Activated CD4-positive, alpha-beta T cell treated with anti-CD3 and anti-CD28 coated beads, Interleukin-2, amount 50 U/mL, for 4 hours (primary cell): ENCODE results near the gene GFOD2.

Experiments used
- DNase-seq, 2 experiments: peaks; one replicate each; pipeline ENCODE4 v3.0.0-alpha.2; 2020

The GFOD2 gene

DNA sequence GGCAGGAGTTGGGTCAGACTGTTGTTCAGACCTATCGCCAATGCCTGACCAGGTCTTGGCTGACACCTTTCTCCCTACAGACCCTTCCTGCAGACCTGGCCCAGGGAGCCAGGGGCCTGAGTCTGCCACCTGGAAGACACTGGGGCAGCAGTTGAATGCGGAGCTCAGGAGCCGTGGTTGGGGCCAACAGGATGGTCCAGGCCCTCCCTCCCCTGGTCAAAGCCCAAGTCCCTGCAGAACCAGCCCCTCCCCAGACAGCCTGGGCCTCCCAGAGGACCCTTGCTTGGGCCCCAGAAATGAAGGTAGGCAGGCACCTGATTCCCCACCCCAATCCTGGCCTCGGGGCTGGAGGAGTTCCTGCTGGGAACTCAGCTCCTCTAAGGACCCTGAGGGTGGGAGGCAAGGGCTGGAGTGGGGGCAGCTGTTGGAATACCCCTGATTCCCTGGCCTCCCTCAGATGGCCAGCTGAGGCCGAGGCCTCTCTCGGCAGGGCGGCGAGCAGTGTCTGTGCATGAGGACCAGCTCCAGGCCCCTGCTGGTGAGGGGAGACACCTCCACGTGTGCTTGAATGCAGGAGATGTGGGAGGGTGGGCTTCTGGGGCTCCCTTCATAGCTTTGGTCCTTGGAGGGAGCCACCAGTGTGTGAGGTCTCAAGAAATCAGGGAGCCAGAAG lies 62.6 kb downstream of the GFOD2 start:
- DNase-seq, result no peak

DNA sequence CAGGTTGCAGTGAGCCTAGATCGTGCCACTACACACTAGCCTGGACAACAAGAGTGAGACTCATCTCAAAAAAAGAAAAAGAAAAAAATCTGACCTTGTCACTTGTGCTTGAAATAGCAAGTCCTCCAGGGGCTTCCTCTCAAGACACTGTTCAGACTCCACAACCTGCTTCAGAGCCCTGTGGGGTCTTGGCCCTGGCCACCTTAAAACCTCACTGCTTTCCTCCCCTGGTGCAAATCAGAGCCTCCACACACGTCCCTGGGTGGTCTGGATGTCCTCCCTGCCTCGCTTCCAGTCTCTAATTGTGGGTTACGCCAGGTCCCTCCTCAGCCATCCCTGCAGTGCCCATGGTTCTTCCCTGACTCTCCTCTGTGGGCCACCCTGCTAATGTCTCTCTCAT lies 63.8 kb downstream of the GFOD2 start:
- no peak for DNase-seq

DNA sequence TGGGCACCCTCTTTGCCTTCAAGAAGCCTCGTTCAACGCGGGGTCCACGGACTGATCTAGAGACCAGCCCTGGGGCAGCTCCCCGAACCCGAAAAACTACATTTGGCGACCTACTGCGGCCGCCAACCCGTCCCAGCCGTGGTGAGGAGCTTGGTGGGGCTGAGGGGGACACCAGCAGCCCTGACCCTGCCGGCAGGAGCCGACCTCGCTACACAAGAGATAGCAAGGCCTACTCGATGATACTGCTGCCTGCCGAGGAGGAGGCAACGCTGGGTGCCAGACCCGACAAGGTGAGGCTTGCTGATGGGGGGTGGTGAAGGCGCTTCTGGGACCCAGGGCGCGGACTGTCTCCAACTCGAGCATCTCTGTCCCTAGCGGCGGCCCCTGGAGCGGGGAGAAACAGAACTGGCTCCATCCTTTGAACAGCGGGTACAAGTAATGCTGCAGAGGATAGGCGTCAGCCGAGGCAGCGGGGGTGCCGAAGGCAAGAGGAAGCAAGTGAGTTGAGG lies 64.7 kb downstream of the GFOD2 start:
- DNase-seq, result no peak

DNA sequence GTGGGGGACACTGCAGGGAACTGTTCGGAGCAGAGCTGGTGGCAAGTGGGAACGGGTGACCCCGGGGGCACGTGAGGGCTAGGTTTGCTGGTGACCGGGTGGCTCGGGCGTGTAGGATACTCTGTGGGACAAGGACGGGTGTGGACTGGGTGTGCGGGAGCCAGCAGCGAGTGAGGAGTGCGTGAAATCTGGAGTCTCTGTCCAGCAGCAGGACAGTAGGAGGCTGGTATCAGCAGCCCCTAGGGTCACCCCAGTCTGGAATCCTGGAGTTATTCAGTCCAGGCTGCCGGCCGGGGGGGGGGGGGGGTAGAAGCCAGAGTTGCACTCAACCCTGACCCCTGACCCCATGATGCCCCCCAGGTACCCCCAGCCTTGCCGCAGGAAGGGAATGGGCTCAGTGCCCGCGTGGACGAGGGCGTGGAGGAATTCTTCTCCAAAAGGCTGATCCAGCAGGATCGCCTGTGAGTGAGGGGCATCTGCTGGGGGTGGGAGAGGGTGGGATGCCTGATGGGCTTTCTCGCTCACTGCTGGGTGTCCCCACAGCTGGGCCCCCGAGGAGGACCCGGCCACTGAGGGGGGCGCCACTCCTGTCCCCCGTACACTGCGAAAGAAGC lies 65.2 kb downstream of the GFOD2 start:
- no peak for DNase-seq

DNA sequence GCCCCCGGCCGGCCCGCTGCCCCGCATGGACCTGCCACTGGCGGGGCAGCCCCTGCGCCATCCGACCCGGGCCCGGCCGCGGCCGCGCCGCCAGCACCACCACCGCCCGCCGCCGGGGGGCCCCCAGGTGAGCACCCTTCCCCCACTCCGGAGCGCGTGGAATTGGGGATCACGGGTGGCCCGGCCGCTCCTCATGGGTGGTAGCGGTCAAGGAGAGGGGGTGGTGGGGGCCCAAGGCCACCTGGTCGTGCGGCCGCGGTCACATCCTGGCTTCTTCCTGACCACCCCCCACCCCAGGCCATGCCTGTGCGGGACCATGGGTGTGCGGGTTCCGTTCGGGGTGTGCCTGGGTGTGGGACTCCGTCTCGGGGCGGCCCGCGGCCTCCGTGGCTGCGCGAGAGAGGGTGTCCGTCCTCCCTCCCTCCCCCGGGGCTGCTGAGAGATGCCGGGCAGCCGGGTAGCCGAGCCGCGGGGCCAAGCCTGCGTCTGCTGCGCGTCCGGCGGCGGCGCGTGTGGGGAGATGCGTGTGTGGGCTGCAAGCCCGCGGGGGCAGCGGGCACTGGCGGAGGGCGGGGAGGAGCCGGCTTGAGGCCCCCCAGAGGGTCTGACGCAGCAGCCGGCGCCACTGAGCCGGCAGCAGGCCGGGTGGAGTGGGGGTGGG lies 65.9 kb downstream of the GFOD2 start:
- no peak for DNase-seq

DNA sequence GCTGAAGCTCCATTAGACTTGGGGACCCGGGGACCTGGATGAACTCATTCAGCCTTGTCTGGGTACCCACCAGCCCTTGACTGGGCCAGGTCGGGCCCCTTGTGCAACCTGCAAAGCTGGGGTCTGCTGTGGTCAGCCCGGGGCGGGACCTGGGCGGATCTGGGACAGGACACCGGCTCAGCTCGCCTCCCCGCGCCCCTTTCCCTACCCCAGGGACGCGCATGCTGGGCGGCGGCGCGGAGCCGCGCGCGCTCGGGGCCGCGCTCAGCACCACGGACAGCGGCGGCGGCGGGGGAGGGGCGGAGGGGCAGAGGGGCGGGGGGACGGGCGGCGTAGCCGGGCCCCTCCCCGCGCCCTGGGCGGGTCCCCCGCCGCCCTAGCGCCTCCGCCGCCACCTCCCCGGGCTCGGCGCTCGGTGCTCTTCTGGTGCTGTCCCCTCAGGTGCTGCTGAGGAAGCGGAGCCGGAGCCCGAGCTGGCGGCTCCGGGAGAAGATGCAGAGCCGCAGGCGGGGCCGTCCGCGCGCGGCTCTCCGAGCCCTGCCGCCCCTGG lies 66.5 kb downstream of the GFOD2 start:
- no peak for DNase-seq

DNA sequence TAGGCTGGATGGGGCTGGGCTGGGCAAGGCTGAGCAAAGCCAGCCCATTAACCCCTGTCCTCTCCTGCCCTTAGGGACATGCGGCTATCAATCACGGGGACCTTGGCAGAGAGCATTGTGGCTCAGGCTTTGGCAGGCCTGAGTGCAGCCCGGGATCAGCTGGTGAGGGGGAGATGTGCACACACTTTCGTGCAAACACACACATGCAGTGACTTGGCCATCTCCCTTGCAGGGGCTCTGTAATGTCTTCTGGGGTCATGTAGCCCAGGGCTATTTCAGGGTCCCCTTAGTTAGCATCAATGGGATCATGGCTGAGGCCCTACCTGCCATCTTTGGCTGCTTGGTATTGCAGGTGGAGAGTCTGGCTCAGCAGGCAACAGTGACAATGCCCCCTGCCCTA lies 67.3 kb downstream of the GFOD2 start:
- no peak for DNase-seq

DNA sequence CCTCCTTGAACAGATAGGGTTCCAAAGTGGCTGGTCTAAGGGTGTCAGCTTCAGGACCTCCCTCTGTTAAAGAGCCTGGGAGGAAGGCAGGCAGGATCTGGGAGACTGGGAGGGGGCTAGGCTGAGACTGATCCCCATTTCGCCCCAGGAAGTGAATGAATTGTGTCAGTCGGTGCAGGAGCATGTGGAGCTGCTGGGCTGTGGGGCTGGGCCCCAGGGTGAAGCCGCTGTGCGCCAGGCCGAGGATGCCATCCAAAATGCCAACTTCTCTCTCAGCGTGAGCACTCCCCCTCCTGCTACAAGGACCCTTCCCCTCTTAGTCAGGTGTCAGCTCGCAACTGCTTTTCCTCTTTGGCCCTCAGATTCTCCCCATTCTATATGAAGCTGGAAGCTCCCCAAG lies 68.1 kb downstream of the GFOD2 start:
- DNase-seq, result no peak

DNA sequence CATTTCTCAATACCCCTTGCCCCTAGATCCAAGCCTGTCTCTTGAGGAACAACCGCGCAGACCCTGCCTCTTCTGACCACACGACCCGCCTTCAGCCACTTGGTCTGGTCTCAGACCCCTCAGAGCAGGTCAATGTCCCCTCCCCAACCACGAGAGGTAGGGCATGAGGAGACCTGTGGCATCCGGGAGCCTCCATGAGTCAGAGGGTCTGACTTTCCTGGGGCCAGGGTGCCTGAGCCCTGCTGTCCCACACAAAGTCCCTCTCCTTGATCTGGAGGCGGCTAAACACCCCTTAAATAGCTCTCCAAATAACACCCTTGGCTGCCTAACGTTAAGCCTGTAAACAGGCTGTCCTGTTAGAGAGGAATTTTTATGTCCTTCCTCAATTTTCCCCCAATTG lies 69.1 kb downstream of the GFOD2 start:
- no peak for DNase-seq

DNA sequence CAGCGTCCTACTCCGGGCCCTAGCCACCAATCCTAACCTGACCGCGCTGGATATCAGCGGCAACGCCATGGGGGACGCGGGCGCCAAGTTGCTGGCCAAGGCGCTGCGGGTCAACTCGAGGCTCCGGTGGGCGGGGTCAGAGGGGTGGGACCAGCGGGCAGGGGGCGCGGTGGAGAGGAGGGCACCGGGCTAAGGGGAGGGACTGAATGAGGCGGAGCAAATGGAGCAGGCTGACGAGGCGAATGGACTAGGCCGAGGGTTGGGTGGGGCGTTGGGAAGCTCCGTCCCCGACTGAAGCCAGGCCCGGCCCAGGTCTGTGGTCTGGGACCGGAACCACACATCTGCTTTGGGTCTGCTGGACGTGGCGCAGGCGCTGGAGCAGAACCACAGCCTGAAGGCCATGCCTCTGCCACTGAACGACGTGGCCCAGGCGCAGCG lies 69.6 kb downstream of the GFOD2 start:
- no peak for DNase-seq

DNA sequence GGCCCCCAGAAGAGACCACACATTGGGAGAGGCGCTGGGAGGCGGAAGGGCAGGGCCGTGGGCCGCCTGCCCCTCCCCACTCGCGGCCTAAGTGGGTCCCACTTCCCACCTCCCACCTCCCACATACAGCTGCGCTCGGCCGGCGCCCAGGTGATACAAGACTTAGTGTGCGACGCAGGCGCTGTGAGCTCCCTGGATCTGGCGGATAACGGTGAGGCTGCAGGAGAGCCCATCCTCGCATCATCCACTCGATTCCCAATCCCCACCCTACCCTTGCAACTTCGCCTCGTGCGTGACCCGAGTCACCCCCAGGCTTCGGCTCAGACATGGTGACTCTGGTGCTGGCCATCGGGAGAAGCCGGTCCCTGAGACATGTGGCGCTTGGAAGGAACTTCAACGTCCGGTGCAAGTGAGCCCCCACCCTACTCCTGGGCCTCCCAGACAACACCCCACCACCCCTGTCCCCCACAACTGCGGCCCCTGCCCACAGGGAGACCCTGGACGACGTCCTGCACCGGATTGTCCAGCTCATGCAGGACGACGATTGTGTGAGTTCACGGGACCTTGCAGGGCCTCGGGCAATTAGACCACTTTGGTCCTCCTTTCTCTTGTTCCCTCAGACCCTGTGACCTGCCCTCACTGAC lies 70.2 kb downstream of the GFOD2 start:
- no peak for DNase-seq

DNA sequence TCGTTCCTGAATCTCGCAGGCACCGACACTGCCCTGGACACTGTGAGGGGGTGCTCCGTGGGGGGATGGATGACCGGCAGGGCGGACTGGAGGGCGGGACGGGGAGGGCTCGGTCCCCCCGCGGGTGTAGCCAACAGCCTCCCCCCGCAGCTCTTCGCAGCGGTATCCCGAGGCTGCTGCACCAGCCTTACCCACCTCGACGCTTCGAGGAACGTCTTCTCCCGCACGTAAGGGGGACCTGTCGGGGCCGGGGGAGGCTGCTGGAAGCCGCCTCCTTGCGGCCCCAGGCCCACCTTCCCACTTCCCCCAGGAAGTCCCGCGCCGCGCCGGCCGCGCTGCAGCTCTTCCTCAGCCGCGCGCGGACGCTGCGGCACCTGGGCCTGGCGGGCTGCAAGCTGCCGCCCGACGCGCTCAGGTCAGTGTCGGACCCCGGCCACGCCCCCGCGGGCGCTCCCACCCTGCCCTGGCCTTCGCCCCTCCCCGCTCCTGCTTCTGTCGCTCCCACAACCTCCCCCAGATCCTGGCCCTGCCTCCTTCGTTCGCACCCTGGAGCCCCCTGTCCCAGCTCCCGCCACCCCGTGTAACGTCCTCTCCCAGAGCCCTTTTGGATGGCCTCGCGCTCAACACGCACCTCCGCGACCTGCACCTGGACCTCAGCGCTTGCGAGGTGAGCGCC lies 70.9 kb downstream of the GFOD2 start:
- DNase-seq, result no peak

DNA sequence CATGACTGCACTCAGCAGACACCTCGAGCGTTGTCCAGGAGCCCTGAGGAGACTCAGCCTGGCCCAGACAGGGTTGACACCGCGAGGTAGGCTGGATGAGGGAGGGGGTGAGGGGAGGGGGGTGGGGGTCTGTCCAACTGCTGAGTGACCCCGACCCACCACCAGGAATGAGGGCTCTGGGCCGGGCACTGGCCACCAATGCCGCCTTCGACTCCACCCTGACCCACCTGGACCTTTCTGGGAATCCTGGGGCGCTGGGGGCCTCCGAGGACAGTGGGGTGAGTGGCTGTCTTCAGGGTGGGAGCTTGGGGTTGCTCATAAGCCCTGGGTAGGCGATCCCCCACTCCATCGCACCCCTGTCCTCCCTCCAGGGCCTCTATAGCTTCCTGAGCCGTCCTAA lies 71.4 kb downstream of the GFOD2 start:
- no peak for DNase-seq

DNA sequence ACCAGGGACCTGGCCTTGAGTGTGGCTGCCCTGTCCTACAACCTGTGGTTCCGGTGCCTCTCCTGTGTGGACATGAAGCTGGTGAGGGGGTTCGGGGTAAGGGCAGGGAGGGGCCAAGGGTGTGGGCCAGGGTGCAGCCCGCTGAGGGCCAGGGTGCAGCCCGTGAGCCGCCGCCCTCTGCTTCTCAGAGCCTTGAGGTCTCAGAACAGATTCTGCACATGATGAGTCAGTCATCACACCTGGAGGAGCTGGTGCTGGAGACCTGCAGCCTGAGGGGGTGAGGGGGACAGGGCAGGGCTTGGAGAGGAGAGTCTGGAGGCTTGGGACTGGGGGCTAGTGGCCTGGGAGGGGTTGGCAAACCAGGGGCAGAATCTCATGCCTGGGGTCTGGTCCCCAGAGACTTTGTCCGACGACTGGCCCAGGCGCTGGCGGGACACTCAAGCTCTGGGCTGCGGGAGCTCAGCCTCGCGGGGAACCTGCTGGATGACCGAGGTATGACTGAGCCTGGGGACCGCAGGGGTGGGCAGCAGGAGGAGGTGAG lies 71.9 kb downstream of the GFOD2 start:
- DNase-seq, result no peak

DNA sequence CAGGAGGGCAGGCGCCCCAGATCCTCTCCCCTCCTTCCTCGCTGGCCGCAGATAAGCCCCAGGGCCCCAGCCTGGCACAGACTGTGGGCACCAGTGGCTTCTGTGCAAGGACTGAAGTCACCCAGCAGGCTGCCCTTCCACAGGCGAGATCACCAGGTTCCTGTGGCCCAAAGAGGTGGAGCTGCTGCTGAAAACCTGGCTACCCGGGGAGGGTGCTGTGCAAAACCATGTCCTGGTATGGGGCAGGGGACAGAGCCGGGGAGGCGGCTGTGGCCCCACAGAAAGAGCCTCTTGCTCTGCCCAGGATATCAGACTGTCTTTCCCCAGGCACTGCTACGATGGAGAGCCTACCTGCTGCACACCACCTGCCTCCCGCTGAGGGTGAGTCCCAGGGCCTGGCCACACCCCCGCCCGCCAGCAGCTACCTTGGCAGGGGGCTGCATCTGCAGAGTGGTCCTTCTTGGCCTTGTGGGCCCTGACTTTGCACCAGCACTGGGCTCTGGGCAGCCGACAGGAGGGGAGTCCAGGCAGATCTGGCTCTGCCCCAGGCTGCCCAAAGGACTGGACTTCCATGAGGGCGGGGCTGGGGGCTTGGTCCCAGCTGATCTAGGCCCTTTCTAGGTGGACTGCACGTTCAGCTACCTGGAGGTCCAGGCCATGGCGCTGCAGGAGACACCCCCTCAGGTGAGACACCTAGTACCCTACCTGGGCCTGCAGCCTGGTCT lies 73.6 kb downstream of the GFOD2 start:
- DNase-seq, result no peak

DNA sequence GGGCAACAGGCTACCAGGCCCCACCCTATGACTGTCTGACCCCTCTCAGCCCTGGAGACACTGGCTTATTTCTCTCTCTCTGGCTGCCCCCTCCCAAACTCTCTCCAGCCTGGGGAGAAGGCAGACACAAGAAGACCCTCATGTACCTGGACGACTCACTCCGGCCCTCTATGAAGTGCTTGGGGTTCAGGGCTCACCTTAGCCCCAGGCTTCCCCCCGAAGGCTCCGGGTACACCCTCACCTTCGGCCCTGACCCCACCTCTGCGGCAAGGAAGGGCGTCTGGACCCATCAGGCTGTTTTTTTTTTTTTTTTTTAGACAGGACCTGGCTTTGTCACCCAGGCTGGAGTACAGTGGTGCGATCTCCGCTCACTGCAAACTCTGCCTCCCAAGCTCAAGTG lies 75.1 kb downstream of the GFOD2 start:
- DNase-seq, result no peak

DNA sequence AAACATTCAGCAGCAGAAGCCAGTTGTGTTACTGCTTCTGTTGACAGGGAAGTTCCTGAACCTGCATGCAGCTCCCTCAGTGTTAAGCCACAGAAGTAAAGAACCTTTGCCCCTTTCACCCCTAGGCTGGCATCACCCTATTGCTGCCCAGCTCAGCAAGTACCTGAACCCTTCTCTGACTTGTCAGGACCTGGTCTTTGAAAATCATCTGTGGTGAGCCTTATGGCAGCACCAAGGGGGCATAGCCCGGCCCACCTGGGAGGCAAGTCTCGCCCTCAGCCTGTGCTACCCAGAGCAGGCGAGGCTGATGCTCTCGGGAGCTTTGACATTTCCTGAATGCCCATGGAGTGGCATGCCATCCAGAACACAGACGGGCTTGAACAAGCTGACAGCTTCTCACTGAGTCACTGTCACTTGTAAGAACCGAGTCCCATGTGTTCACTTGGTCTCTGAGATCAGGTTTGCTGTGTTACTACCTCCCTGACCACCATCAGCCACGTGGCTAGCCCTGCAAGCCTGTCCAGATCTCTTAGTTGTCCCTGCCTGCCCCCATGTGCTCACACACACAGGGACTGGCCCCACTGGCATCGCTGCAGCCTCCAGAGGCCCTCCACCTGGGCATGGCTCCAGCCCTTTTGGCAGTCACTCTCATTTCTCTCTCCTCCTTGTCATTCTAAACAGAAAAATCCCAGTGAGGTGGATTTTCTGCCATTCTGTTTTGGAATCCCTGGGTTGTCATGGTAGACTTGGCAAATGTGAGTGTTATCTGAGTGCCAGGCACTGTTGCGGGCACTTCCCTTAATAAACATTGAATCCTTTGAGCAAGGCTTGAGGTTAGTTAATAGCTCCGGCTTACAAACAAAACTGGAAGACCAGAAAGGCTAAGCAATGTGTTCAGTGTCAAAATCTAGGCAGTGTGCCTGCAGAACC lies 77.1 kb downstream of the GFOD2 start:
- no peak for DNase-seq

DNA sequence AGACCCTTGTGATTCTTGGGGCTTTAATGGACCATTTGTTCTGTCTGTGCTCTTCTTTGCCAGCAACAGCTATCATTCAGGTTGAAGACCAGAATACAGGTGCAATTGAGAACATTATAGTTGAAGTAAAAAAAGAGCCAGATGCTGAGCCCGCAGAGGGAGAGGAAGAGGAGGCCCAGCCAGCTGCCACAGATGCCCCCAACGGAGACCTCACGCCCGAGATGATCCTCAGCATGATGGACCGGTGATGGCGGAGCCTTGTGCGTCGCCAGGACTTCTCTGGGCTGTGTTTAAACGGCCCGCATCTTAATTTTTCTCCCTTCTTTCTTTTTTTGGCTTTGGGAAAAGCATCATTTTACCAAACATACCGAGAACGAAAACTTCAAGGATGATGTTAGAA lies 81.5 kb downstream of the GFOD2 start:
- no peak for DNase-seq

DNA sequence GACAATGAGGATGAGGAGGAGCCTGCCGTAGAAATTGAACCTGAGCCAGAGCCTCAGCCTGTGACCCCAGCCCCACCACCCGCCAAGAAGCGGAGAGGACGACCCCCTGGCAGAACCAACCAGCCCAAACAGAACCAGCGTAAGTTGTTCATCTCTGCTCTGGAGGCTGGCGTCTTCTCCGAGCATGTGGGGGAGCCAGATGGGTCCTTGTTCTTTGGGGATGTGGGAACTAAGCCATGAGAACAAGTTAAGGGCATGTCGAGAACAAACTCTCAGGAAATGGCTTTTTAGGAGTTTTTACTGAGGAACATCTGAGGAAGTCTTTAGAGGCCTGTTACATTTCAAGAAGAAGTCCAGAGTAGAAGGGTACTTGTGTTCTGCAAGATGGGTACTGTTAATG lies 82.4 kb downstream of the GFOD2 start:
- DNase-seq, result no peak

DNA sequence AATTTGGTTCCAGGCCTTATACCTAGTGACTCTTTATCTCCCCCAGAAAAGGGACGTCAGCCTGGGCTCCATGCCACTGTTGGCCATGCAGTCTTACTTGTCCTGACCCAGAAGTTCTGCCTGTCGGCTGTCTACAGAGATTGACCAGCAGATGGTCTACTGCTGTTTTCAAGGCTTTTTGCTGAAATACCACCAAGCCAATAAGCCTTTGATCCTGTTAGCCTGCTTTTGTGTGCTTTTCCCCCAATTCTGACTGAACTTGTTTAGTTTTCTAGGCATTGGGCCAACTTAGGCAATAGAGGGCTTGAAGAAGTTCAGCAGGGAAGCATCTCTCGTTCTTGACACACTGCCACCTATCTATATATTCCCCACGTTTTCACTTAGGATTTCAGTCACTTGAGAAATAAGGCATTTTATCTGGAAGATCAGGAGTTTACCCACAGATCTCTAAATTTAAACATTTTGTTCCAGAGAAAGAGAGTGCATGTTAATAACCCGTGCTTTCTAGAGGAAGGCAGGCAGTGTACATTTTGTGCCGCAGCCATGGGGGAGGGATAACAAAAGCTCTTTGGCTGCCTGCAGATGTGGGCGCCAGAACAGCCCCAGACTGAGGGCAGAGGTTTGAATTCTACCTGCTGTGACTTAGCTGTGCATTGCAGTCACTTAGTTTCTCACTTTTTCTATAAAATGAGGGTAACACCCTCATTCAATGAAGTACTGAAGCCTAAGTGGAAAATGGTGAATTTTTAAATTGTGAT lies 86.5 kb downstream of the GFOD2 start:
- DNase-seq, result no peak
